ENCODE measurements around the gene SRXN1. TPM values are rescaled to one million over a fixed set of nuclear protein-coding genes. Genes with fewer than 3 reads are reported as not detected.
"Not testable (repeated sequence)": the region's sequence is repeated elsewhere in the genome, so short reads cannot be mapped to it uniquely, and the experiment has no call there.

Gene SRXN1
- 10 to 100 TPM; 16.7 to 41.0 TPM for polyA plus RNA-seq

DNA sequence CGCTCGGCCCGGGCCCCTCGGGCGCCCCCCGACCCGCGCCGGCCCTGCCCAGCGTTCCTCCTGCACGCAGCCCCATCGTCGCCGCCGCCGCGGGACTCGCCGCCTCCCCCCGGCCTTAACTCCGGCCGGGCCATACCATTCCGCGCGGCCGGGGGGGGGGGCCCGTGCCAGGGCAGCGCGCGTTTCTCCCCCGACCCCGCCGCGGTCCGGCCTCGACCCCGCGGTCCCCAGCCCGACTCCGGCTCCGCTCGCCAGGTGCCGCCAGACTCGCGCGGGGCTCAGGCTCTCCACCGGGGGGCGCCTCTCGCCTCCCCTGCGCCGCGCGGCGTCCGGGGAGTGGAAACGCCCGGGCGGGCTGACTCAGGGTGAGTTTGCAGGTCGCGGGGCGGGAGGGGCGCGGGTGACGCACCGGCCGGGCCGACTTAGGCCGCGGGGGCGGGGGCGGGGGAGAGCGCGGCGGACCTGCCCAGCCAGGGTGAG lies at the start of gene SRXN1:
Gene SRXN1, minus strand, starts transcription at position 91 of the 480 bp plus-strand sequence. Its CDS starts 15 bp downstream, at position 76.
- Histone ChIP-seq H3K36me3 (ENCODE audit: control insufficient read depth in 2 of 2, insufficient read depth in 2 of 2, low read length in 1 of 2) (peaks cover 13 to 14% of the 10 kb centered on the region in 2 donors), H3K9me3 (ENCODE audit: control insufficient read depth in 2 of 2, insufficient read depth in 1 of 2, low read depth in 1 of 2, low read length in 1 of 2) (no peaks in the 10 kb centered on the region), H3K27me3 (ENCODE audit: control insufficient read depth in 1 of 2, insufficient read depth in 2 of 2, low read length in 2 of 2) (no peaks in the 10 kb centered on the region), H3K4me1 (ENCODE audit: control insufficient read depth in 2 of 2, insufficient read depth in 2 of 2, low read length in 1 of 2) (peaks cover 2 to 7% of the 10 kb centered on the region in 2 donors), H3K27ac (ENCODE audit: low read depth in 2 of 2, low read length in 1 of 2) (peak within 1 kb of the TSS; percentile 81 to 89), H3K4me3 (ENCODE audit: low read depth in 1 of 2, low read length in 2 of 2) (peak within 1 kb of the TSS; percentile 80 to 90)
- WGBS, 2 donors, result 1% methylated on average over 66 to 74 of the region's 74 CpGs

DNA sequence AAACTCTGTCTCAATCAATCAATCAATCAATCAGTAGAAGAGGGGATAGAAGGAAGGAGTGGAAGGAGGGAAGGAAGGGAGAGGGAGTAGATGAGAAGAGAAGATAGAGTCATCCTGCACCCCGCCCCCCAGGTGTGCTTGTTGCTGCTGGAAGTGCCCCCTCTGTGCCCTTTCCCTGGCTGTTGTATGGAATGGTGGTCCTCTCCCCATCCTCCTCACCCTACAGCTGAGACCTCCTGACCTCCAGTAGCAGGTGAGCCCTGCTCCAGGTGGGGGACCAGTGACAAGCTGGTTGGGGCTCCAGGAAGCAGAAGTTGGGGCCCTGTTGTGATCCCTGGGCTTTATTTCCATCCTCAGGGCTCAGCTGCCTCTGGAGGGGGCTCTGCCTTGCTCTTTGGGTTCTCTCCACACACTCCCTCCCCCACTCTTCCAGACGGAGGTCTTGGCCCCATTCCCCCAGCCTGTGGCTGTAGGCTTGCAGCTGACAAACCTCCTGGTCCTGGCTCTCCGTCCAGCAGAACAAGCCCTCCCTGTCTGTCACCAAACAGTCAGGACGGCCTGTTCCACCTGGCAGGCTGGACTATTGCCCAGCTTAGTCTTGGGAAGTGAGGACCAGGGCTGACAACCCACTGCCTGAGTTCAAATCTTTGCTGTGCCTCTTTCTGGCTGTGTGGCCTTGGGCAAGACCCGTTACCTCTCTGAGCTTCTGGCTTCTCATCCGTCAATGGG lies 48.6 kb upstream of the SRXN1 start:
- Histone ChIP-seq H3K4me1 (ENCODE audit: control insufficient read depth in 2 of 2, insufficient read depth in 2 of 2, low read length in 1 of 2) (no peaks in the 10 kb centered on the region), H3K27me3 (ENCODE audit: control insufficient read depth in 1 of 2, insufficient read depth in 2 of 2, low read length in 2 of 2) (no peaks in the 10 kb centered on the region), H3K27ac (ENCODE audit: low read depth in 2 of 2, low read length in 1 of 2) (no peak overlapping the region), H3K9me3 (ENCODE audit: control insufficient read depth in 2 of 2, insufficient read depth in 1 of 2, low read depth in 1 of 2, low read length in 1 of 2) (no peaks in the 10 kb centered on the region), H3K36me3 (ENCODE audit: control insufficient read depth in 2 of 2, insufficient read depth in 2 of 2, low read length in 1 of 2) (no peaks in the 10 kb centered on the region), H3K4me3 (ENCODE audit: low read depth in 1 of 2, low read length in 2 of 2) (no peak overlapping the region)
- 60% methylated on average over 6 of the region's 6 CpGs for WGBS, 2 donors

DNA sequence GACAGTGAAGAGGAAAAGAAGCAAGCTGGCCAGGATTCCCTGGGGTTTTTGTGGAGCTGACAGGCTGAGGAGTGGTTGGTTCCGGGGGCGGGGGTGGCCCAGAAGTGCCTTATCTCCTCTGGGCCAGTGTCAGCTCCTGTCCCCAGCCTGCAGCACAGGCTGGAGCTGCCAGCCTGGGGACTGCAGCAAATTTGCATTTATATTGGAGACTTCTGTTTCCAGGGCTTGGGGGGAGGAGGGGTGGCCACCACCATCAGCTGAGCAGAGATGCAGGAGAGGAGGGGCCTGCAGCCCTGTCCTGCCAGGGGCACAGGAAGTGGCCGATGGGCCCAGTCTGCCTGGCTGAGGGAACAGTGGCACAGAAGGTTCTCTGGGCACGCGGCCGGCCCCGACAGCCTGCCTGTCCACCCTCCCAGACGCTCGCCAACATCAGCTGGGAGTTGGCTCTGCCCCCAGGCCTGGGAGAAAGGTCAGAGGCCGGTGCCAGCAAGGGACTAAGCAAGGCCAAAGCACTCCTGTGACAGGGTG lies 46.9 kb upstream of the SRXN1 start:
- H3K4me3 ChIP-seq (ENCODE audit: low read depth in 1 of 2, low read length in 2 of 2), result no peak overlapping the region
- no peak overlapping the region for H3K27ac ChIP-seq (ENCODE audit: low read depth in 2 of 2, low read length in 1 of 2)
- WGBS, 2 donors, result 42 to 58% methylated on average over 10 of the region's 10 CpGs
- H3K9me3 ChIP-seq (ENCODE audit: control insufficient read depth in 2 of 2, insufficient read depth in 1 of 2, low read depth in 1 of 2, low read length in 1 of 2), result no peaks in the 10 kb centered on the region
- no peaks in the 10 kb centered on the region for H3K36me3 ChIP-seq (ENCODE audit: control insufficient read depth in 2 of 2, insufficient read depth in 2 of 2, low read length in 1 of 2)
- no peaks in the 10 kb centered on the region for H3K27me3 ChIP-seq (ENCODE audit: control insufficient read depth in 1 of 2, insufficient read depth in 2 of 2, low read length in 2 of 2)
- H3K4me1 ChIP-seq (ENCODE audit: control insufficient read depth in 2 of 2, insufficient read depth in 2 of 2, low read length in 1 of 2), result no peaks in the 10 kb centered on the region

DNA sequence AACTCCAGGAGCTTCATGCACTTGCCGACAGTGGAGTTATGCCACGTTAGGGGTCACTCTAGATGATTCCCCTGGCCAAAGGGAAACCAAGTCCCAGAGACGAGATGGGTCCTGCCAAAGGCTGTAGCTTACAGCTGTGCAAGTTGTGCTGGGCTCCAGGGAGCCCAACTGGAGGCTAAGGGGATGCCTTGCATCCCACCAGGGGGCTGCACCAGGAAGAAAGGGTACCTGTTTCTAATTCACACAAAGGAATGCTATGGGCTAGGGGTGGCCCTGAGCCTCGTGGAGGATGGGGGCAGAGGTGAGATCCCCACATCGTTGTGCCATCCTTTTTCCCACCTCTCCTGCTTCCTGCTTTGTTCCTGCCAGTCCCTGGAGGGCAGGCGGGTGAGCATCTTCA lies 46.3 kb upstream of the SRXN1 start:
- H3K9me3 ChIP-seq (ENCODE audit: control insufficient read depth in 2 of 2, insufficient read depth in 1 of 2, low read depth in 1 of 2, low read length in 1 of 2), result no peaks in the 10 kb centered on the region
- no peaks in the 10 kb centered on the region for H3K4me1 ChIP-seq (ENCODE audit: control insufficient read depth in 2 of 2, insufficient read depth in 2 of 2, low read length in 1 of 2)
- H3K27me3 ChIP-seq (ENCODE audit: control insufficient read depth in 1 of 2, insufficient read depth in 2 of 2, low read length in 2 of 2), result no peaks in the 10 kb centered on the region
- H3K4me3 ChIP-seq (ENCODE audit: low read depth in 1 of 2, low read length in 2 of 2), result no peak overlapping the region
- WGBS, 2 donors, result 48 to 50% methylated on average over 6 of the region's 6 CpGs
- H3K36me3 ChIP-seq (ENCODE audit: control insufficient read depth in 2 of 2, insufficient read depth in 2 of 2, low read length in 1 of 2), result no peaks in the 10 kb centered on the region
- H3K27ac ChIP-seq (ENCODE audit: low read depth in 2 of 2, low read length in 1 of 2), result no peak overlapping the region

DNA sequence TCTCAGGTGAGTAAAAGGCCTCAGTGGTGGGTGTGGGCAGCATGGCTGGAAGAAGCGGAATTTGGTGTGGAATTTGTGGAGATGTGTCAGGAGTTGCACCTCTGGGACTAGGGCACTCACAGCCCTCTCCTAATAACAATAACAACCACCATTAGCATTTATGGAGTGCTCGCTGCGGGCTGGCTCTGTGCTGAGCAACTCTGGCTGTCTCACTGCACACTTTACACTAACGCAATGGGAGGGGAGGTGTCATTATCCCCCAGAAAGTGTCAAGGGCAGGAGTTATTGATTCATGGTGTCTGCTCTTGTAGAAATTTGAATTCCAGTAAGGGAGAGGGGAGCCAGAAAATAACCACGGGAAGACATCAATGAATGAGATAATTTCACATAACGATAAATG lies 45.3 kb upstream of the SRXN1 start:
- H3K27ac ChIP-seq (ENCODE audit: low read depth in 2 of 2, low read length in 1 of 2), result no peak overlapping the region
- no peaks in the 10 kb centered on the region for H3K4me1 ChIP-seq (ENCODE audit: control insufficient read depth in 2 of 2, insufficient read depth in 2 of 2, low read length in 1 of 2)
- no peaks in the 10 kb centered on the region for H3K27me3 ChIP-seq (ENCODE audit: control insufficient read depth in 1 of 2, insufficient read depth in 2 of 2, low read length in 2 of 2)
- no peaks in the 10 kb centered on the region for H3K9me3 ChIP-seq (ENCODE audit: control insufficient read depth in 2 of 2, insufficient read depth in 1 of 2, low read depth in 1 of 2, low read length in 1 of 2)
- H3K4me3 ChIP-seq (ENCODE audit: low read depth in 1 of 2, low read length in 2 of 2), result no peak overlapping the region
- no peaks in the 10 kb centered on the region for H3K36me3 ChIP-seq (ENCODE audit: control insufficient read depth in 2 of 2, insufficient read depth in 2 of 2, low read length in 1 of 2)
- WGBS, 2 donors, result 71 to 72% methylated on average over 6 of the region's 6 CpGs

DNA sequence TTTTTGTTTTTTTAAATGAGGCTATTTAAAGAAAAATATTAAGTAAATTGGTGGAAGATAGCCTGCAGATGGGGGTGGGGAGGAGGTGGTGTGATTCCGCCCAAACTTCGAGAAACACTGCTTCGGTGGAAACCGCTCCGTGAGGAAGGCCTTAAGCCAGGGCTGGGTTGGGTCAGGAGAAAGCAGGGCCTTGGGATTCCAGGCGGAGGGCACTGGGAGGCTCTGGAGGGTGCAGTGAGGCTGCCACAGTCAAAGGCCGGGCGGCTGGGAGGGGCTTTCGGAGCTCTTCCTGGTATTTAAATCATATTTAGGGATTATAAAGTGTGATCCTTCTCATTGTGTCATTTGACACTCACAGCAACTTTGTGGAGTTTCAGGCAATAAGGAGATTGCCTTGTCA lies 44.8 kb upstream of the SRXN1 start:
- H3K9me3 ChIP-seq (ENCODE audit: control insufficient read depth in 2 of 2, insufficient read depth in 1 of 2, low read depth in 1 of 2, low read length in 1 of 2), result no peaks in the 10 kb centered on the region
- no peaks in the 10 kb centered on the region for H3K27me3 ChIP-seq (ENCODE audit: control insufficient read depth in 1 of 2, insufficient read depth in 2 of 2, low read length in 2 of 2)
- H3K27ac ChIP-seq (ENCODE audit: low read depth in 2 of 2, low read length in 1 of 2), result no peak overlapping the region
- 70 to 80% methylated on average over 9 of the region's 9 CpGs for WGBS, 2 donors
- H3K4me1 ChIP-seq (ENCODE audit: control insufficient read depth in 2 of 2, insufficient read depth in 2 of 2, low read length in 1 of 2), result no peaks in the 10 kb centered on the region
- no peak overlapping the region for H3K4me3 ChIP-seq (ENCODE audit: low read depth in 1 of 2, low read length in 2 of 2)
- no peaks in the 10 kb centered on the region for H3K36me3 ChIP-seq (ENCODE audit: control insufficient read depth in 2 of 2, insufficient read depth in 2 of 2, low read length in 1 of 2)

DNA sequence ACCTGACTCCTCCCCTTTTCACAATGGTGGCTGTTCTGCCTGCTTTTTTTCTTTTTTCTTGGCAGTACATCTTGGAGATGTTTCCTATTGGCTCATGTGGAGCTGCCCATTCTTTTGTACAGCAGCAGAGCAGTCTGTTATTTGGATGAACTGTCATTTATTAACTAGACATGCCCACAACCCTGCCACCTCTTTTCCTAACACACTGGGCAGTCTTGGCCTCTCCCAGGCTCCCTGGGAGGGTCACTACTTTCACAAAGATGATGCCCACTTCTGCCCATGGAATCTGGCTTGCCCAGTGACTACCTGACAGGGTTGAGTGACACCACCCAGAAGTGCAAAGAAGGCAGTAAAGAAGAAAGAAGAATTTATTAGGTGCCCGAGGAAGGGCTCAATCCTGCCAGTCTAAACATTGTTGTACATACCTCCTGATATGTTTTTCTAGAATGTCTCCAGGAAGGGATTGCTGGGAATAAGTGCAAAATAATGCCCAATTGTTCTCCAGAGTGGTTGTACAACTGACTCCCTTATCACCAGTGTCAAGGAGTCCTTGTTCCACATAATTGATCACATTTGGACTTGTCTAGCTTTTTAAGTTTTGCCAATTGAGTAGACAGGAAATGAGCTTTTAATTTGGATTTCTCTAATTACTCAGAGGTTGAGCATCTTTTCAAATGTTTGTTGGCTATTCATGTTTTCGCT lies 42.3 kb upstream of the SRXN1 start:
- Histone ChIP-seq H3K36me3 (ENCODE audit: control insufficient read depth in 2 of 2, insufficient read depth in 2 of 2, low read length in 1 of 2) (no peaks in the 10 kb centered on the region), H3K27ac (ENCODE audit: low read depth in 2 of 2, low read length in 1 of 2) (no peak overlapping the region), H3K9me3 (ENCODE audit: control insufficient read depth in 2 of 2, insufficient read depth in 1 of 2, low read depth in 1 of 2, low read length in 1 of 2) (no peaks in the 10 kb centered on the region), H3K4me1 (ENCODE audit: control insufficient read depth in 2 of 2, insufficient read depth in 2 of 2, low read length in 1 of 2) (no peaks in the 10 kb centered on the region), H3K27me3 (ENCODE audit: control insufficient read depth in 1 of 2, insufficient read depth in 2 of 2, low read length in 2 of 2) (no peaks in the 10 kb centered on the region), H3K4me3 (ENCODE audit: low read depth in 1 of 2, low read length in 2 of 2) (no peak overlapping the region)
- 48 to 49% methylated on average over 2 of the region's 2 CpGs for WGBS, 2 donors

DNA sequence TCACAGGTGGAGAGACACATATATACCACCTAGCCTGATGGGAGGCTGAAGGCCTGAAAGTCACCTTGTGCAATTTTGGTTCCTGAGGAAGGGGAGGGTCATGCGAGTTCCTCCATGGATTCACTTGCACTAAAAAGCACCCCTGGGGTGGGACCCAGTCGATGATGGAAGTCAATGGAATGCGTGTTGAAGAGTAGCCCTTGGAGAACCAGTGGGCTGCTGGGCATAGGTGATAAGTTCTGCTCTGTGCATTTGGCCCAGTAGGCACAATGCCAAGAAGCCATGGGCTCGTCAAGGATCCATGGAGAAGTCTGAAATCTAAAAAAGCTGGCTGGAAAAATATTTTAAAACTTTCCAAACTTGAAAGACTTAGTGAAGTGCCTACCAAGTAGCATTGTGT lies 41.5 kb upstream of the SRXN1 start:
- 64 to 74% methylated on average over 4 of the region's 4 CpGs for WGBS, 2 donors
- Histone ChIP-seq H3K27ac (ENCODE audit: low read depth in 2 of 2, low read length in 1 of 2) (no peak overlapping the region), H3K27me3 (ENCODE audit: control insufficient read depth in 1 of 2, insufficient read depth in 2 of 2, low read length in 2 of 2) (no peaks in the 10 kb centered on the region), H3K36me3 (ENCODE audit: control insufficient read depth in 2 of 2, insufficient read depth in 2 of 2, low read length in 1 of 2) (no peaks in the 10 kb centered on the region), H3K9me3 (ENCODE audit: control insufficient read depth in 2 of 2, insufficient read depth in 1 of 2, low read depth in 1 of 2, low read length in 1 of 2) (no peaks in the 10 kb centered on the region), H3K4me3 (ENCODE audit: low read depth in 1 of 2, low read length in 2 of 2) (no peak overlapping the region), H3K4me1 (ENCODE audit: control insufficient read depth in 2 of 2, insufficient read depth in 2 of 2, low read length in 1 of 2) (no peaks in the 10 kb centered on the region)

DNA sequence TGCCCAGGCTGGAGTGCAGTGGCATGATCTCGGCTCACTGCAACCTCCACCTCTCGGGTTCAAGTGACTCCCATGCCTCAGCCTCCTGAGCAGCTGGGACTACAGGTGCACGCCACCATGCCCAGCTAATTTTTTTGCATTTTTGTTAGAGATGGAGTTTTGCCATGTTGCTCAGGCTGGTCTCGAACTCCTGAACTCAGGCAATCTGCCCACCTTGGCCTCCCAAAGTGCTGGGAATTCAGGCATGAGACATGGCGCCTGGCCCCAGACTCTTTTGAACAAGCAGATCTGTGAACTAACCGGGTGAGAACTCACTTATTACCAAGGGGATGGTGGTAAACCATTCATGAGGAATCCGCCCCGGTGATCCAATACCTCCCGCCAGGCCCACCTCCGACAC lies 40.8 kb upstream of the SRXN1 start:
- H3K4me3 ChIP-seq (ENCODE audit: low read depth in 1 of 2, low read length in 2 of 2); H3K27me3 ChIP-seq (ENCODE audit: control insufficient read depth in 1 of 2, insufficient read depth in 2 of 2, low read length in 2 of 2); H3K4me1 ChIP-seq (ENCODE audit: control insufficient read depth in 2 of 2, insufficient read depth in 2 of 2, low read length in 1 of 2); H3K9me3 ChIP-seq (ENCODE audit: control insufficient read depth in 2 of 2, insufficient read depth in 1 of 2, low read depth in 1 of 2, low read length in 1 of 2); H3K27ac ChIP-seq (ENCODE audit: low read depth in 2 of 2, low read length in 1 of 2); H3K36me3 ChIP-seq (ENCODE audit: control insufficient read depth in 2 of 2, insufficient read depth in 2 of 2, low read length in 1 of 2): not testable (repeated sequence)
- whole genome bisulfite sequencing, 2 donors, result 93% methylated on average over 10 of the region's 10 CpGs
